Activated naive CD4-positive, alpha-beta T cell treated with anti-CD3 and anti-CD28 coated beads, Interleukin-2, amount 50 U/mL, for 16 hours (primary cell): ENCODE results near the gene SDHC.
A peak's percentile ranks its signal among the peaks of the same experiment; 100 is the strongest.
"Not testable (repeated sequence)": the region's sequence is repeated elsewhere in the genome, so short reads cannot be mapped to it uniquely, and the experiment has no call there.

Experiments used
- DNase-seq: peaks from one replicate; pipeline ENCODE4 v3.0.0-alpha.2; 2020

SDHC gene

GRCh38 chr1:161389158-161389557 is 75.0 kb downstream of the SDHC start:
- not testable (repeated sequence) for DNase-seq

- peak; percentile 88 for DNase-seq
Observed at GRCh38 chr1:161389691-161390558, 75.7 kb downstream of the SDHC start.

GRCh38 chr1:161390559-161390858 is 76.3 kb downstream of the SDHC start:
- no peak for DNase-seq

GRCh38 chr1:161391136-161391535 is 77.0 kb downstream of the SDHC start:
- not testable (repeated sequence) for DNase-seq

- no peak for DNase-seq
Observed at GRCh38 chr1:161391611-161392010, 77.4 kb downstream of the SDHC start.

- DNase-seq: no peak
Observed at GRCh38 chr1:161393151-161393550, 79.0 kb downstream of the SDHC start.

GRCh38 chr1:161397038-161397437 is 82.9 kb downstream of the SDHC start:
- DNase-seq: not testable (repeated sequence)

GRCh38 chr1:161398900-161399256 is 84.7 kb downstream of the SDHC start:
- DNase-seq: no peak

- peak; percentile 86 for DNase-seq
Observed at GRCh38 chr1:161399257-161399998, 85.2 kb downstream of the SDHC start.

GRCh38 chr1:161402446-161402845 is 88.3 kb downstream of the SDHC start:
- DNase-seq: no peak

GRCh38 chr1:161404051-161404597 is 89.9 kb downstream of the SDHC start:
- DNase-seq: no peak

- DNase-seq: not testable (repeated sequence)
Observed at GRCh38 chr1:161406551-161406950, 92.4 kb downstream of the SDHC start.

GRCh38 chr1:161407451-161407985 is 93.3 kb downstream of the SDHC start:
- DNase-seq: no peak

GRCh38 chr1:161408429-161409052 is 94.4 kb downstream of the SDHC start:
- no peak for DNase-seq

GRCh38 chr1:161409848-161410635 is 95.9 kb downstream of the SDHC start:
- not testable (repeated sequence) for DNase-seq

GRCh38 chr1:161410636-161410970 is 96.4 kb downstream of the SDHC start:
- not testable (repeated sequence) for DNase-seq
